H9 (cell line): Measurements from ENCODE around the gene KLF11. TPM values are rescaled to one million over a fixed set of nuclear protein-coding genes. Genes with fewer than 3 reads are reported as not detected.
A peak's percentile ranks its signal among the peaks of the same experiment; 100 is the strongest.

ENCODE experiments used
- DNase-seq: peaks from one replicate; pipeline ENCODE4 v3.0.0-alpha.2; 2017
- H2AFZ ChIP-seq: one replicate; pipeline ENCODE4 v1.6.1; 2013; ENCODE audit warnings: mild to moderate bottlenecking, low read length, control low read depth, moderate library complexity
- H2AK5ac ChIP-seq: 2 replicates; pipeline ENCODE4 v1.6.1; 2013; ENCODE audit warnings: low read length, control low read depth, mixed read lengths; ENCODE audit not compliant: insufficient read length
- H2BK120ac ChIP-seq: one replicate; pipeline ENCODE4 v1.6.1; 2013; ENCODE audit warnings: low read depth, mild to moderate bottlenecking, low read length, control low read depth, inconsistent platforms; ENCODE audit not compliant: poor library complexity, severe bottlenecking
- H2BK12ac ChIP-seq: 2 replicates; pipeline ENCODE4 v1.6.1; 2013; ENCODE audit warnings: low read length, control low read depth, mixed read lengths, low read depth; ENCODE audit not compliant: insufficient read length
- H2BK15ac ChIP-seq: 2 replicates; pipeline ENCODE4 v1.6.1; 2013; ENCODE audit warnings: low read depth, low read length, control low read depth
- H2BK20ac ChIP-seq: one replicate; pipeline ENCODE4 v1.6.1; 2013; ENCODE audit warnings: low read depth, mild to moderate bottlenecking, low read length, control low read depth, inconsistent platforms; ENCODE audit not compliant: poor library complexity, severe bottlenecking
- H2BK5ac ChIP-seq: 2 replicates; pipeline ENCODE4 v1.6.1; 2013; ENCODE audit warnings: low read length, control low read depth, mixed read lengths; ENCODE audit not compliant: insufficient read length
- H3K14ac ChIP-seq: 2 replicates; pipeline ENCODE4 v1.6.1; 2013; ENCODE audit warnings: low read length, control low read depth; ENCODE audit not compliant: insufficient read depth
- H3K18ac ChIP-seq: 2 replicates; pipeline ENCODE4 v1.6.1; 2013; ENCODE audit warnings: low read depth, mild to moderate bottlenecking, mixed read lengths, low read length, control low read depth; ENCODE audit not compliant: insufficient read length
- H3K23ac ChIP-seq: 2 replicates; pipeline ENCODE4 v1.6.1; 2013; ENCODE audit warnings: low read length, control low read depth, mixed read lengths, low read depth; ENCODE audit not compliant: insufficient read length
- H3K23me2 ChIP-seq: 2 replicates; pipeline ENCODE4 v1.6.1; 2013; ENCODE audit warnings: low read depth, mild to moderate bottlenecking, mixed read lengths, low read length, control low read depth; ENCODE audit not compliant: insufficient read length, poor library complexity, severe bottlenecking
- H3K27ac ChIP-seq: 2 replicates; pipeline ENCODE4 v1.5.1; 2013; ENCODE audit warnings: low read length, control low read depth, mixed read lengths, low read depth; ENCODE audit not compliant: insufficient read length
- H3K27me3 ChIP-seq: 2 replicates; pipeline ENCODE4 v1.6.1; 2013; ENCODE audit warnings: low read length, control low read depth, inconsistent platforms; ENCODE audit not compliant: insufficient read depth
- H3K4ac ChIP-seq: 2 replicates; pipeline ENCODE4 v1.6.1; 2013; ENCODE audit warnings: low read depth, mild to moderate bottlenecking, control low read depth, inconsistent platforms, low read length, moderate library complexity
- H3K4me1 ChIP-seq: 2 replicates; pipeline ENCODE4 v1.6.1; 2013; ENCODE audit warnings: low read length, control low read depth, inconsistent platforms; ENCODE audit not compliant: insufficient read depth
- H3K4me2 ChIP-seq: 2 replicates; pipeline ENCODE4 v1.6.1; 2013; ENCODE audit warnings: low read length, control low read depth, mixed read lengths; ENCODE audit not compliant: insufficient read length, insufficient read depth
- H3K56ac ChIP-seq: 2 replicates; pipeline ENCODE4 v1.6.1; 2013; ENCODE audit warnings: low read depth, mild to moderate bottlenecking, mixed read lengths, low read length, control low read depth; ENCODE audit not compliant: insufficient read length
- H3K79me1 ChIP-seq: 2 replicates; pipeline ENCODE4 v1.6.1; 2013; ENCODE audit warnings: low read depth, mild to moderate bottlenecking, moderate library complexity, low read length, control low read depth, inconsistent platforms; ENCODE audit not compliant: insufficient read depth, poor library complexity, severe bottlenecking
- H3K79me2 ChIP-seq: 2 replicates; pipeline ENCODE4 v1.6.1; 2013; ENCODE audit warnings: low read length, control low read depth, inconsistent platforms; ENCODE audit not compliant: insufficient read depth
- H3K9ac ChIP-seq: 2 replicates; pipeline ENCODE4 v1.6.1; 2013; ENCODE audit warnings: low read length, control low read depth, mixed read lengths; ENCODE audit not compliant: insufficient read length; ENCODE audit errors: extremely low read depth
- H3K9me3 ChIP-seq: one replicate; pipeline ENCODE4 v1.6.1; 2013; ENCODE audit warnings: low read depth, low read length, inconsistent platforms; ENCODE audit not compliant: control insufficient read depth
- H3T11ph ChIP-seq: one replicate; pipeline ENCODE4 v1.6.1; 2013; ENCODE audit warnings: mild to moderate bottlenecking, low read length, control low read depth, inconsistent platforms
- H4K20me1 ChIP-seq: one replicate; pipeline ENCODE4 v1.6.1; 2013; ENCODE audit not compliant: control insufficient read depth, insufficient read length, insufficient read depth
- H4K5ac ChIP-seq: 2 replicates; pipeline ENCODE4 v1.6.1; 2013; ENCODE audit warnings: low read depth, mild to moderate bottlenecking, mixed read lengths, low read length, control low read depth; ENCODE audit not compliant: insufficient read length
- H4K8ac ChIP-seq: replicated peaks from 2 replicates; pipeline ENCODE4 v1.6.1; 2013; ENCODE audit warnings: low read length, control low read depth, mixed read lengths, low read depth; ENCODE audit not compliant: insufficient read length
- H4K91ac ChIP-seq: 2 replicates; pipeline ENCODE4 v1.6.1; 2013; ENCODE audit warnings: low read depth, mild to moderate bottlenecking, moderate library complexity, mixed read lengths, low read length, control low read depth; ENCODE audit not compliant: insufficient read length
- H3K27ac Mint-ChIP-seq, 3 experiments: 2 replicates in 2 of 3; 3 replicates in 1 of 3; pipeline ENCODE4 v1.8.0; 2020 to 2021; ENCODE audit warnings: mixed read lengths in 3 of 3, mild to moderate bottlenecking in 1 of 3, moderate library complexity in 1 of 3
- H3K27me3 Mint-ChIP-seq: 2 replicates; pipeline ENCODE4 v1.8.0; 2021; ENCODE audit warnings: low read depth, mild to moderate bottlenecking, moderate library complexity, mixed read lengths
- H3K36me3 Mint-ChIP-seq, 3 experiments: 2 replicates in 2 of 3; 3 replicates in 1 of 3; pipeline ENCODE4 v1.8.0; 2020 to 2021; ENCODE audit warnings: low read depth in 3 of 3, mixed read lengths in 3 of 3; ENCODE audit not compliant: insufficient read depth in 1 of 3
- H3K4me1 Mint-ChIP-seq, 2 experiments: 2 replicates each; pipeline ENCODE4 v1.8.0; 2020; ENCODE audit warnings: mixed read lengths in 2 of 2
- H3K4me3 Mint-ChIP-seq, 2 experiments: 2 replicates in 1 of 2; 3 replicates in 1 of 2; pipeline ENCODE4 v1.8.0; 2020 to 2021; ENCODE audit warnings: mild to moderate bottlenecking in 2 of 2, mixed read lengths in 2 of 2, moderate library complexity in 1 of 2
- H3K9me3 Mint-ChIP-seq, 2 experiments: 2 replicates in 1 of 2; 3 replicates in 1 of 2; pipeline ENCODE4 v1.8.0; 2020; ENCODE audit warnings: mild to moderate bottlenecking in 2 of 2, mixed read lengths in 2 of 2, moderate library complexity in 1 of 2
- WGBS: extraction: QIAGEN DNeasy Blood & Tissue Kit; methylation state at CpG from one replicate; pipeline ENCODE4 v1.1.7; 2013; ENCODE audit warnings: missing lambda C conversion rate, low lambda C conversion rate, mixed read lengths; ENCODE audit not compliant: insufficient read length; ENCODE audit errors: extremely low coverage; 5-methylcytosine and 5-hydroxymethylcytosine counted together
- total RNA-seq: library from RNA; stranded (reverse); gene quantifications from 2 replicates; pipeline ENCODE4 v1.2.1, GENCODE V29; 2021
- TF ChIP-seq, protein P1 (sequence below): fragments of 200-600 bp; sonication (generic); conservative IDR thresholded peaks from 3 replicates; pipeline ENCODE4 v1.8.0; 2021; ENCODE audit warnings: antibody characterized with exemption, mild to moderate bottlenecking

KLF11 gene
- total RNA-seq, 1 experiment from 2014 or later = 15.5 TPM

DNA sequence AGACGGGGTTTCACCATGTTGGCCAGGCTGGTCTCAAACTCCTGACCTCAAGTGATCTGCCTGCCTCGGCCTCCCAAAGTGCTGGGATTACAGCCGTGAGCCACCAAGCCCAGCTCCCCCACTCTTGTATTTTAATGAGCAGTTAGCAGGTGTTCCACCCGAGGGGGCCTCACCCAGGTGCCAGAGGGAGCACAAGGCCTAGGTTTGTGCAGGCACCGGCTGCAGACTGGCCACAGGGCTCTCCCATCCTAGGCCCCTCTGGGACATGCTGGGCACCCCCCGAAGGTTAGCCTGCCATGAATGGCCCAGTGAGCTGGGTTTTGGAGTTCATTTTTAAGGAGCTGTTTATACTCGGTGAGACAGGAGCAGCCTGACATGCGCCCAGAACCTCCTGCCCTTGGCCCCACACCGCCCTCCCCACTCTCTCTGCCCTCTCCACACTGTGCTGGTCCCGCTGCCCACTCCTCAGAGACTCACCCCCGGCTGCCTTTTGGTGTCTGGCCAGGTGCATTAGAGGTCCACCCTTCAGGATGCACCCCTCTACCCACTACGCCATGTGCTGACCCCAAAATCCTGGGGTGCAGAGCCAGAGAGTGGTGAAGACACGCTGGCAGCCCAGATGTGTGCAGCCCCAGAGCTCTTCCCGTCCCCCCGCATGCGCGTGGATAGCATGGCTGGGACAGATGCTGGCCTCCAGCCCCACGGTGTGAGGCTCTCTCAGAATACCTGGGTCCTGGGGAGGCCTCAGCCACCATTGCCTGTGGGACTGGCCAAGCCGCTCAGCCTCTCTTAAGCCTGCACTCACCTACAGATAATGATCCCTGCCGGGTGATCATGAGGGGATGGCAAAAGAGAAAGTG, 11.2 kb upstream of the KLF11 start:
- no peak overlapping the region for H3K27ac ChIP-seq
- no peaks in the 10 kb centered on the region; a peak in 1 of 7 replicates for H3K36me3 Mint-ChIP-seq
- H3K23ac ChIP-seq = no peak overlapping the region
- no peaks in the 10 kb centered on the region for H3K9me3 Mint-ChIP-seq
- no peaks in the 10 kb centered on the region for H3K79me1 ChIP-seq
- no peak overlapping the region for H3K9ac ChIP-seq
- no peaks in the 10 kb centered on the region for H3K9me3 ChIP-seq
- H3K27ac Mint-ChIP-seq = peak overlapping the region in 1 of 3 experiments; percentile 89; a peak in 1 of 7 replicates
- H2AK5ac ChIP-seq = no peak overlapping the region
- H3K27me3 ChIP-seq = no peaks in the 10 kb centered on the region
- no peak overlapping the region for H4K8ac ChIP-seq
- H2BK120ac ChIP-seq = no peak overlapping the region
- peaks cover 2% of the 10 kb centered on the region; the same call in 1 of the 2 replicates for H3K27me3 Mint-ChIP-seq
- H3K4ac ChIP-seq = no peak overlapping the region
- no peak overlapping the region for H2BK5ac ChIP-seq
- H2BK12ac ChIP-seq = no peak overlapping the region
- no peaks in the 10 kb centered on the region for H4K20me1 ChIP-seq
- DNase-seq = no peak
- H2AFZ ChIP-seq = no peak overlapping the region
- no peak overlapping the region for H2BK20ac ChIP-seq
- H3T11ph ChIP-seq = no peak overlapping the region
- no peak overlapping the region for H3K14ac ChIP-seq
- no peaks in the 10 kb centered on the region for H3K79me2 ChIP-seq
- no peak overlapping the region for H3K18ac ChIP-seq
- H3K23me2 ChIP-seq = no peaks in the 10 kb centered on the region
- TF ChIP-seq, protein P1, sequence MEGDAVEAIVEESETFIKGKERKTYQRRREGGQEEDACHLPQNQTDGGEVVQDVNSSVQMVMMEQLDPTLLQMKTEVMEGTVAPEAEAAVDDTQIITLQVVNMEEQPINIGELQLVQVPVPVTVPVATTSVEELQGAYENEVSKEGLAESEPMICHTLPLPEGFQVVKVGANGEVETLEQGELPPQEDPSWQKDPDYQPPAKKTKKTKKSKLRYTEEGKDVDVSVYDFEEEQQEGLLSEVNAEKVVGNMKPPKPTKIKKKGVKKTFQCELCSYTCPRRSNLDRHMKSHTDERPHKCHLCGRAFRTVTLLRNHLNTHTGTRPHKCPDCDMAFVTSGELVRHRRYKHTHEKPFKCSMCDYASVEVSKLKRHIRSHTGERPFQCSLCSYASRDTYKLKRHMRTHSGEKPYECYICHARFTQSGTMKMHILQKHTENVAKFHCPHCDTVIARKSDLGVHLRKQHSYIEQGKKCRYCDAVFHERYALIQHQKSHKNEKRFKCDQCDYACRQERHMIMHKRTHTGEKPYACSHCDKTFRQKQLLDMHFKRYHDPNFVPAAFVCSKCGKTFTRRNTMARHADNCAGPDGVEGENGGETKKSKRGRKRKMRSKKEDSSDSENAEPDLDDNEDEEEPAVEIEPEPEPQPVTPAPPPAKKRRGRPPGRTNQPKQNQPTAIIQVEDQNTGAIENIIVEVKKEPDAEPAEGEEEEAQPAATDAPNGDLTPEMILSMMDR = no peak
- H4K91ac ChIP-seq = no peak overlapping the region
- H3K4me1 ChIP-seq = peaks cover 4% of the 10 kb centered on the region; the same call in 1 of the 2 replicates
- H3K4me1 Mint-ChIP-seq = peaks cover 12 to 32% of the 10 kb centered on the region in 2 experiments
- H3K4me3 Mint-ChIP-seq = no peak overlapping the region; a peak in 1 of 5 replicates
- no peak overlapping the region for H3K56ac ChIP-seq
- H2BK15ac ChIP-seq = no peak overlapping the region
- WGBS = no CpG with 5 or more reads among the region's 20 CpGs
- no peak overlapping the region for H3K4me2 ChIP-seq
- no peak overlapping the region for H4K5ac ChIP-seq
